ENCODE results near the gene C1orf35. TPM values are rescaled to one million over a fixed set of nuclear protein-coding genes. Genes with fewer than 3 reads are reported as not detected.

The C1orf35 gene
- total and polyA plus RNA-seq, 9 of the 15 experiments (the other 6 are each of a cell fraction or from before 2014, with no cell fraction given) = 3.2 to 48.7 (median 12.5) TPM

- TF ChIP-seq MGA (IDR thresholded peaks at IDR 0.05) = no peak
- no peak for TF ChIP-seq HMG20A (CRISPR knock-in tag; conservative IDR thresholded peaks at IDR 0.05)
- TF ChIP-seq ZNF140 (CRISPR knock-in tag; IDR thresholded peaks at IDR 0.05) = no peak
- no peak for TF ChIP-seq SP2 (IDR thresholded peaks at IDR 0.05; ENCODE audit: extremely low read depth, low read depth, low read length, poor library complexity, severe bottlenecking)
- no peak for TF ChIP-seq CTCF (IDR thresholded peaks at IDR 0.05 in 2 of 3, conservative IDR thresholded peaks at IDR 0.05 in 1 of 3; ENCODE audit: insufficient read depth in 2 of 3, low read depth in 1 of 3, low read length in 3 of 3)
- no peak for TF ChIP-seq ETV5 (CRISPR knock-in tag; IDR thresholded peaks at IDR 0.05; ENCODE audit: low read depth)
These were observed 14.2 kb upstream of the C1orf35 start (continued) for GRCh38 chr1:228117335-228117734.
